Esophagus muscularis mucosa (tissue), 4 donors: Measurements from ENCODE around the gene ARHGAP15. TPM values are rescaled to one million over a fixed set of nuclear protein-coding genes. Genes with fewer than 3 reads are reported as not detected.

ENCODE experiments used
- DNase-seq: peaks from one replicate; pipeline ENCODE4 v3.0.0-alpha.2; 2017; ENCODE audit errors: extremely low spot score
- H3K27ac ChIP-seq, 4 donors: fragments of 200-600 bp; sonication (generic); replicated peaks in 1 of 4; 1 replicate in 3 of 4; 2 replicates in 1 of 4; pipeline ENCODE4 v1.5.1; 2016 to 2019; ENCODE audit warnings: mild to moderate bottlenecking in 1 of 4
- H3K27me3 ChIP-seq, 4 donors: fragments of 200-600 bp; sonication (generic); one replicate each; pipeline versions ENCODE4 v1.5.1 to v1.6.0; 2016 to 2019
- H3K36me3 ChIP-seq, 4 donors: fragments of 200-600 bp; sonication (generic); one replicate each; pipeline ENCODE4 v1.5.1; 2016 to 2019
- H3K4me1 ChIP-seq, 4 donors: fragments of 200-600 bp; sonication (generic); one replicate each; pipeline ENCODE4 v1.5.1; 2016 to 2019
- H3K4me3 ChIP-seq, 4 donors: fragments of 200-600 bp; sonication (generic); 1 replicate in 2 of 4; 2 replicates in 2 of 4; pipeline ENCODE4 v1.5.1; 2016 to 2019; ENCODE audit warnings: mild to moderate bottlenecking in 4 of 4, moderate library complexity in 1 of 4
- H3K9me3 ChIP-seq, 4 donors: fragments of 200-600 bp; sonication (generic); 1 replicate in 3 of 4; 2 replicates in 1 of 4; pipeline ENCODE4 v1.5.1; 2016 to 2019
- CTCF ChIP-seq, 3 experiments: fragments of 200-600 bp in 2 of 3; fragments of 450-650 bp in 1 of 3; sonication (generic) in 2 of 3; IDR thresholded peaks; one replicate each; pipeline ENCODE4 v1.5.1; 2017 to 2019; ENCODE audit warnings: antibody characterized with exemption in 3 of 3, mild to moderate bottlenecking in 2 of 3, moderate library complexity in 1 of 3
- EP300 ChIP-seq: sonication (generic); formaldehyde crosslinking; IDR thresholded peaks from one replicate; pipeline ENCODE4 v1.6.1; 2017; ENCODE audit warnings: antibody characterized with exemption
- POLR2A ChIP-seq: fragments of 450-650 bp; IDR thresholded peaks from one replicate; pipeline ENCODE4 v1.6.1; 2017; ENCODE audit warnings: antibody characterized with exemption, moderate library complexity, mild to moderate bottlenecking, low read depth
- POLR2AphosphoS5 ChIP-seq, 2 donors: sonication (generic); formaldehyde crosslinking; IDR thresholded peaks; one replicate each; pipeline ENCODE4 v1.6.1; 2017; ENCODE audit warnings: antibody characterized with exemption in 2 of 2
- WGBS: methylation state at CpG from one replicate; pipeline ENCODE4 v1.1.5; 2018; 5-methylcytosine and 5-hydroxymethylcytosine counted together
- intact Hi-C: fragments of 100-400 bp; cut with DNase I; formaldehyde crosslinking; loops from one replicate; pipeline ENCODE4 v1.15.1; 2023
- total RNA-seq, 4 donors: library from RNA; depleted of rRNA; stranded (reverse); fragments of >200 nt; gene quantifications; one replicate each; pipeline versions ENCODE4 v1.1.0 to v1.2.1, GENCODE V29; 2016

The ARHGAP15 gene
- total RNA-seq, 4 donors from 2014 or later, result 5.4 to 13.3 (median 7.1) TPM

GRCh38 chr2:143635302-143635701 lies 506.1 kb downstream of the ARHGAP15 start:
- Histone ChIP-seq H3K27ac (no peak overlapping the region), H3K4me3 (no peak overlapping the region), H3K4me1 (no peaks in the 10 kb centered on the region), H3K27me3 (no peaks in the 10 kb centered on the region), H3K9me3 (peaks cover 0 to 3% (median 0%) of the 10 kb centered on the region in 4 donors), H3K36me3 (no peaks in the 10 kb centered on the region)
- intact Hi-C loops, result no loop called here
- no peak for TF ChIP-seq POLR2A
- no peak for TF ChIP-seq POLR2AphosphoS5 (IDR thresholded peaks at IDR 0.05)
- no peak for TF ChIP-seq CTCF (IDR thresholded peaks at IDR 0.05)
- TF ChIP-seq EP300, result no peak
- WGBS, result 92% methylated on average over 2 of the region's 2 CpGs
- no peak for DNase-seq

GRCh38 chr2:143635936-143636335 lies 506.7 kb downstream of the ARHGAP15 start:
- no peak for TF ChIP-seq CTCF (IDR thresholded peaks at IDR 0.05)
- TF ChIP-seq EP300, result no peak
- TF ChIP-seq POLR2A, result no peak
- no peak for TF ChIP-seq POLR2AphosphoS5 (IDR thresholded peaks at IDR 0.05)
- Histone ChIP-seq H3K36me3 (no peaks in the 10 kb centered on the region), H3K9me3 (peaks cover 0 to 3% (median 0%) of the 10 kb centered on the region in 4 donors), H3K4me1 (no peaks in the 10 kb centered on the region), H3K4me3 (no peak overlapping the region), H3K27ac (no peak overlapping the region), H3K27me3 (no peaks in the 10 kb centered on the region)
- 89% methylated on average over 2 of the region's 2 CpGs for WGBS
- intact Hi-C loops, result no loop called here
- DNase-seq, result no peak

DNA sequence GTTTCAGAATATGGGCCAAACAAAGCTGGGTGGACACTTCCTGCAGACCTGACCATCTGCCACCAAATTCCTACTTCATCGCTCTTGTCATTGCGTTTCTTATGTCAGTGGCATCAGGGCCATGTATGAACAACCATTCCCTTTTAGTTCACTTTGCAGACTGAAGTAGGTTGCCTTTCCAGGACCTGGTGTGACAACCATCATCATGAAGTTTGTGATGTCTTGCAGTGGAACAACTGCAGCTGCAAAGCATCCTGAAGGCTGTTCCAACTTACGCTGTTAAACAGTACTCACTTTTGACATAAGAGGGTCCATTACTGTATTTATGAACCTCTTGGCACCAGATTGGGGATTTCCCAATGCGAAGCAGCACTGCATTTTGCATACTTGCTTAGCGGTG lies 511.6 kb downstream of the ARHGAP15 start:
- Histone ChIP-seq H3K4me1 (no peaks in the 10 kb centered on the region), H3K9me3 (peaks cover 0 to 3% (median 0%) of the 10 kb centered on the region in 4 donors), H3K36me3 (no peaks in the 10 kb centered on the region), H3K4me3 (no peak overlapping the region), H3K27ac (no peak overlapping the region), H3K27me3 (no peaks in the 10 kb centered on the region)
- DNase-seq, result no peak
- 71% methylated on average over 5 of the region's 5 CpGs for WGBS
- TF ChIP-seq POLR2A, result no peak
- TF ChIP-seq CTCF (IDR thresholded peaks at IDR 0.05), result no peak
- TF ChIP-seq EP300, result no peak
- TF ChIP-seq POLR2AphosphoS5 (IDR thresholded peaks at IDR 0.05), result no peak
- intact Hi-C loops, result no loop called here

- Histone ChIP-seq H3K4me3 (no peak overlapping the region), H3K27me3 (no peaks in the 10 kb centered on the region), H3K4me1 (no peaks in the 10 kb centered on the region), H3K9me3 (no peaks in the 10 kb centered on the region), H3K27ac (no peak overlapping the region), H3K36me3 (no peaks in the 10 kb centered on the region)
- DNase-seq, result no peak
- TF ChIP-seq POLR2AphosphoS5 (IDR thresholded peaks at IDR 0.05), result no peak
- intact Hi-C loops, result no loop called here
- 66% methylated on average over 5 of the region's 5 CpGs for WGBS
These were observed 516.9 kb downstream of the ARHGAP15 start for GRCh38 chr2:143645921-143646645.

DNA sequence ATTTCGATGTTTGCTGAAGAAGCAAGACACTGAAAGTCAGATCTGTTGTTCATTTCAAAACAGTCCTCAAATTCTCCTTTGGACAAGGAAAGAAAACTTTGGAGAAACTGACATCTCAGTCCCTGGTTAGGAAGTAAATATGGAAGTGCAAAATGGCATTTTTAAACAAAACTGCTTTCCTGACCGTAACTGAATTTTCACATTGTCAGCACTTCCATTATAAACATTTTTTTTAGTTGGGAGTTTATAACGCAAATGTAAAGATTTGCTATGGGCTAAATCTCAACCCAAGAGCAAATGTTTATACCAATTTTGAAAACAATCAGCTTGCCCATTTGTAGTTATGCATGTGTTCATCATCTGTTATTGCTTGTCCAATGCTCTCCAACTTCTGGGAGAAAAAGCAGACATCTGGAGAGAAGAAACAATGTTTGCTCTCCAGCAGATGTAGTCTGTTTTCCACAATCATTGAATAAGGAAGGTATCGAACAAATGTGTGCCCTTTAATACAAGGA lies 520.1 kb downstream of the ARHGAP15 start:
- no peaks in the 10 kb centered on the region for H3K36me3 ChIP-seq
- no peak overlapping the region for H3K4me3 ChIP-seq
- no peaks in the 10 kb centered on the region for H3K27me3 ChIP-seq
- intact Hi-C loops, result no loop called here
- no peak overlapping the region for H3K27ac ChIP-seq
- no peak for DNase-seq
- no peaks in the 10 kb centered on the region for H3K4me1 ChIP-seq
- TF ChIP-seq CTCF (IDR thresholded peaks at IDR 0.05), result no peak
- TF ChIP-seq POLR2A, result no peak
- TF ChIP-seq POLR2AphosphoS5 (IDR thresholded peaks at IDR 0.05), result no peak
- no peak for TF ChIP-seq EP300
- peaks cover 0 to 10% (median 3%) of the 10 kb centered on the region in 4 donors for H3K9me3 ChIP-seq
- WGBS, result 64% methylated on average over 4 of the region's 4 CpGs
